GM12873 (cell line): ENCODE results near the gene MYLK.

Experiments
- TF ChIP-seq, protein P1 (sequence below): IDR thresholded peaks from 2 replicates; pipeline ENCODE4 v1.5.1; 2012; ENCODE audit warnings: low read depth, mild to moderate bottlenecking, moderate library complexity, low read length, control low read depth; ENCODE audit not compliant: insufficient read depth; ENCODE audit errors: missing control alignments

The MYLK gene

GRCh38 chr3:123733341-123733740, 150.8 kb downstream of the MYLK start:
- TF ChIP-seq, protein P1, sequence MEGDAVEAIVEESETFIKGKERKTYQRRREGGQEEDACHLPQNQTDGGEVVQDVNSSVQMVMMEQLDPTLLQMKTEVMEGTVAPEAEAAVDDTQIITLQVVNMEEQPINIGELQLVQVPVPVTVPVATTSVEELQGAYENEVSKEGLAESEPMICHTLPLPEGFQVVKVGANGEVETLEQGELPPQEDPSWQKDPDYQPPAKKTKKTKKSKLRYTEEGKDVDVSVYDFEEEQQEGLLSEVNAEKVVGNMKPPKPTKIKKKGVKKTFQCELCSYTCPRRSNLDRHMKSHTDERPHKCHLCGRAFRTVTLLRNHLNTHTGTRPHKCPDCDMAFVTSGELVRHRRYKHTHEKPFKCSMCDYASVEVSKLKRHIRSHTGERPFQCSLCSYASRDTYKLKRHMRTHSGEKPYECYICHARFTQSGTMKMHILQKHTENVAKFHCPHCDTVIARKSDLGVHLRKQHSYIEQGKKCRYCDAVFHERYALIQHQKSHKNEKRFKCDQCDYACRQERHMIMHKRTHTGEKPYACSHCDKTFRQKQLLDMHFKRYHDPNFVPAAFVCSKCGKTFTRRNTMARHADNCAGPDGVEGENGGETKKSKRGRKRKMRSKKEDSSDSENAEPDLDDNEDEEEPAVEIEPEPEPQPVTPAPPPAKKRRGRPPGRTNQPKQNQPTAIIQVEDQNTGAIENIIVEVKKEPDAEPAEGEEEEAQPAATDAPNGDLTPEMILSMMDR, result no peak

GRCh38 chr3:123732447-123732846, 151.7 kb downstream of the MYLK start:
- TF ChIP-seq, protein P1, result no peak

- TF ChIP-seq, protein P1, result no peak
Measured at GRCh38 chr3:123730829-123731228, 153.3 kb downstream of the MYLK start.

GRCh38 chr3:123728991-123729390, 155.1 kb downstream of the MYLK start:
- TF ChIP-seq, protein P1, result no peak

- TF ChIP-seq, protein P1, result no peak
Measured at GRCh38 chr3:123728014-123728413, 156.1 kb downstream of the MYLK start.

- TF ChIP-seq, protein P1, result no peak
Measured at GRCh38 chr3:123725652-123726400, 158.3 kb downstream of the MYLK start.

DNA sequence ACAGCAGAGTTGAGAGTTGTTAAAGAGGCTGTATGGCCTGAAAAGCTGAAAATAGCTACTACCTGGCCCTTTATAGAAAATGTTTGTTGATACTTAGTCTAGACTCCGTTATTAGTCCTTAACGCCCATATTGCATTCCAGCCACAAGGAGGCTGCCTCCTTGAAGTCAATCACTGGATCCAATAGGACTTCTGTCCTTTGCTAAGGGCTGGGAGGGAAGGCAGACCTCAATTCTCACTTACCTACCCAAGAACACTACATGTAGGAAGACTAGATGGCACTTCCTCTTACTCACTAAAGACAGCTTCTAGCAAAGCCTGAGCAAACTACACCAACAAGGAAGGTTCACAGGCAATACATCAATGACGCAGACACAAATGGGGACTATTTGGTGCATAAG, 159.8 kb downstream of the MYLK start:
- TF ChIP-seq, protein P1, result no peak
